ENCODE data around the gene SH3TC1. TPM values are rescaled to one million over a fixed set of nuclear protein-coding genes. Genes with fewer than 3 reads are reported as not detected.

The SH3TC1 gene
- total RNA-seq, 1 donor from 2014 or later, result 1.2 TPM

DNA sequence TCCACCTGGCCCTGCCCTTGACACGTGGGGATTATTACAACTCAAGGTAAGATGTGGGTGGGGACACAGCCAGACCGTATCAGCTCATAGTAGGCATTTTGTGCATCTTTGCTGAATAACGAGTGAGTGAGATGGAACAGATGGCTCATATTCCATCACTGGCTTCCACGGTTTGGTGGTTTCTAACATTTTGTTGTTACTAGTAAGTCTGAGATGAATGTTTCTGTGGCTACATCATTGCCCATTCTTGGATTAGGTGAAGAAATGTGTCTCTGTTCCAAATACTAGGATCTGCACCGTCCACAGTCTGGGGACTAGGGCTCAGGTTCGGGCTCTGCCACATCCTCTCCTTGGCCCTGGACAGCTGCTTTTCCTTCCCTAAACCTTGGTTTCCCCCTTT lies 44.0 kb upstream of the SH3TC1 start:
- Mint-ChIP-seq H3K9me3 (ENCODE audit: unreplicated experiment) (peaks cover 2% of the 10 kb centered on the region), H3K36me3 (ENCODE audit: low read depth, unreplicated experiment) (no peaks in the 10 kb centered on the region), H3K4me3 (ENCODE audit: unreplicated experiment) (no peak overlapping the region), H3K27ac (ENCODE audit: unreplicated experiment) (no peak overlapping the region), H3K27me3 (ENCODE audit: low read depth, unreplicated experiment) (peaks cover 56% of the 10 kb centered on the region), H3K4me1 (ENCODE audit: low read depth, unreplicated experiment) (no peaks in the 10 kb centered on the region)
- H3K4me2 ChIP-seq (ENCODE audit: low read length), result no peak overlapping the region
- H3K9me3 ChIP-seq (ENCODE audit: insufficient read depth, low read depth, low read length), result no peaks in the 10 kb centered on the region
- H3K27ac ChIP-seq (ENCODE audit: low read depth, low read length), result no peak overlapping the region
- peaks cover 32% of the 10 kb centered on the region for H3K27me3 ChIP-seq (ENCODE audit: insufficient read depth, low read length)
- H4K20me1 ChIP-seq (ENCODE audit: insufficient read depth, low read length), result no peaks in the 10 kb centered on the region
- DNase-seq (ENCODE audit: low read depth) (peak; percentile 47), FAIRE-seq (no peak)
- H3K9ac ChIP-seq (ENCODE audit: low read length), result no peak overlapping the region
- no peak for TF ChIP-seq EZH2 (IDR thresholded peaks at IDR 0.05; ENCODE audit: insufficient read depth, low read length)
- TF ChIP-seq, protein P1, sequence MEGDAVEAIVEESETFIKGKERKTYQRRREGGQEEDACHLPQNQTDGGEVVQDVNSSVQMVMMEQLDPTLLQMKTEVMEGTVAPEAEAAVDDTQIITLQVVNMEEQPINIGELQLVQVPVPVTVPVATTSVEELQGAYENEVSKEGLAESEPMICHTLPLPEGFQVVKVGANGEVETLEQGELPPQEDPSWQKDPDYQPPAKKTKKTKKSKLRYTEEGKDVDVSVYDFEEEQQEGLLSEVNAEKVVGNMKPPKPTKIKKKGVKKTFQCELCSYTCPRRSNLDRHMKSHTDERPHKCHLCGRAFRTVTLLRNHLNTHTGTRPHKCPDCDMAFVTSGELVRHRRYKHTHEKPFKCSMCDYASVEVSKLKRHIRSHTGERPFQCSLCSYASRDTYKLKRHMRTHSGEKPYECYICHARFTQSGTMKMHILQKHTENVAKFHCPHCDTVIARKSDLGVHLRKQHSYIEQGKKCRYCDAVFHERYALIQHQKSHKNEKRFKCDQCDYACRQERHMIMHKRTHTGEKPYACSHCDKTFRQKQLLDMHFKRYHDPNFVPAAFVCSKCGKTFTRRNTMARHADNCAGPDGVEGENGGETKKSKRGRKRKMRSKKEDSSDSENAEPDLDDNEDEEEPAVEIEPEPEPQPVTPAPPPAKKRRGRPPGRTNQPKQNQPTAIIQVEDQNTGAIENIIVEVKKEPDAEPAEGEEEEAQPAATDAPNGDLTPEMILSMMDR (IDR thresholded peaks at IDR 0.05; ENCODE audit: insufficient read depth, low read depth, low read length), result no peak
- H2AFZ ChIP-seq (ENCODE audit: low read depth, low read length), result no peak overlapping the region
- H3K79me2 ChIP-seq (ENCODE audit: insufficient read depth, low read length), result no peaks in the 10 kb centered on the region
- peaks cover 4% of the 10 kb centered on the region for H3K4me1 ChIP-seq (ENCODE audit: insufficient read depth, low read length)
- H3K4me3 ChIP-seq (ENCODE audit: insufficient read depth, low read depth, low read length), result no peak overlapping the region
- H3K36me3 ChIP-seq (ENCODE audit: insufficient read depth, low read length), result no peaks in the 10 kb centered on the region

DNA sequence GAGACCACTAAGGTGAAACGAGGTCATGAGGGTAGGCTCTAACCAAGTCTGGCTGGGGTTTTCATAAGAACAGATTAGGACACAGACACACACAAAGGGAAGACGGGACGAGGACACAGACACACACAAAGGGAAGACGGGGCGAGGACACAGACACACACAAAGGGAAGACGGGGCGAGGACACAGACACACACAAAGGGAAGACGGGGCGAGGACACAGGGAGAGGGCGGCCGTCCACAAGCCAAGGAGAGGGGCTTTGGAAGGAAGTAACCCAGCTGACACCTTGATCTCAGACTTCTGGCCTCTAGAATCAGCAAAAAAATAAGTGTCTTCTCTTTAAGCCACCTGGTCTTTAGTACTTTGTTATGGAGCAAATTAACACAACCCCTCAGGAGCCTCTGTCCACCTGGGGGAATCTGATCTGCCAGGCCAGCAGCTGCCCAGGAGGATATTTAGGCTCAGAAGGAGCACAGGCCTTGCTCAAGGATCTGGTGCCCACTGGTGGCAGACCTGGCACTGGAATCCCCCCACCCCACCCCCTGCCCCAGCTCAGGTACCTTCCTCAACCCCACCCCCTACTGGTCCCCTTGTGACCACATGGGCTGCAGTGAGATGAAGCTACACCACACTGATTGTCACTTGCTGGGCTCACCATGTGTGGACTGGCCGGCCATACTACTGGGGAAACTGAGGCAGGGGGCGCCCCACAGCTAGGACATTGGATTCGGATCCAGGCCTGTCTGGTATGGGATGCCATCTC lies 43.2 kb upstream of the SH3TC1 start:
- no peaks in the 10 kb centered on the region for H3K9me3 ChIP-seq (ENCODE audit: insufficient read depth, low read depth, low read length)
- Mint-ChIP-seq H3K27ac (ENCODE audit: unreplicated experiment) (no peak overlapping the region), H3K9me3 (ENCODE audit: unreplicated experiment) (peaks cover 2% of the 10 kb centered on the region), H3K27me3 (ENCODE audit: low read depth, unreplicated experiment) (peaks cover 57% of the 10 kb centered on the region), H3K4me3 (ENCODE audit: unreplicated experiment) (peak overlapping the region; percentile 34), H3K4me1 (ENCODE audit: low read depth, unreplicated experiment) (no peaks in the 10 kb centered on the region), H3K36me3 (ENCODE audit: low read depth, unreplicated experiment) (no peaks in the 10 kb centered on the region)
- no peaks in the 10 kb centered on the region for H3K36me3 ChIP-seq (ENCODE audit: insufficient read depth, low read length)
- H4K20me1 ChIP-seq (ENCODE audit: insufficient read depth, low read length), result no peaks in the 10 kb centered on the region
- no peak overlapping the region for H3K9ac ChIP-seq (ENCODE audit: low read length)
- FAIRE-seq (no peak), DNase-seq (ENCODE audit: low read depth) (no peak)
- TF ChIP-seq, protein P1 (IDR thresholded peaks at IDR 0.05; ENCODE audit: insufficient read depth, low read depth, low read length), result no peak
- no peak for TF ChIP-seq EZH2 (IDR thresholded peaks at IDR 0.05; ENCODE audit: insufficient read depth, low read length)
- peaks cover 4% of the 10 kb centered on the region for H3K4me1 ChIP-seq (ENCODE audit: insufficient read depth, low read length)
- no peak overlapping the region for H3K4me3 ChIP-seq (ENCODE audit: insufficient read depth, low read depth, low read length)
- H3K4me2 ChIP-seq (ENCODE audit: low read length), result no peak overlapping the region
- H2AFZ ChIP-seq (ENCODE audit: low read depth, low read length), result no peak overlapping the region
- peaks cover 27% of the 10 kb centered on the region for H3K27me3 ChIP-seq (ENCODE audit: insufficient read depth, low read length)
- H3K79me2 ChIP-seq (ENCODE audit: insufficient read depth, low read length), result no peaks in the 10 kb centered on the region
- no peak overlapping the region for H3K27ac ChIP-seq (ENCODE audit: low read depth, low read length)

DNA sequence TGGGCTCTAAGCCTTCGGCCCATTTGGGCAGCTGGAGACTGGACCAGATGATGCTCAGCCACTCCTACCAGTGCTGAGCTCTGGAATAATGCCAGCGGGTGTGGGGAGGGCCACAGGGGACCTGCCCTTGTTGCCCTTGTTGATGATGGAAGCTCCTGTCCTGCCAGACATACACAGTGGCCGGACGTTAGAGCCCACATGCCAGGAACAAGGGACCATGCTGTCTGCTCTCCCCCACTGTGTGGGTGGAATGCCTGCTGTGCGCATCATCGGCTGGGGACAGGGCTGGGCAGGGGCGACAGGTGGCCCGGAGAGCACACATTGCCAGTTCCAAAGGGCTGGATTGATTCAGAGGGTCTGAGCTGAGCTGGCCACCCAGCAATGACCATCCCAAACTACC lies 42.5 kb upstream of the SH3TC1 start:
- peaks cover 59% of the 10 kb centered on the region for H3K27me3 Mint-ChIP-seq (ENCODE audit: low read depth, unreplicated experiment)
- H3K4me1 Mint-ChIP-seq (ENCODE audit: low read depth, unreplicated experiment), result no peaks in the 10 kb centered on the region
- no peak for FAIRE-seq
- Histone ChIP-seq H3K9me3 (ENCODE audit: insufficient read depth, low read depth, low read length) (no peaks in the 10 kb centered on the region), H4K20me1 (ENCODE audit: insufficient read depth, low read length) (no peaks in the 10 kb centered on the region), H3K36me3 (ENCODE audit: insufficient read depth, low read length) (no peaks in the 10 kb centered on the region), H3K4me1 (ENCODE audit: insufficient read depth, low read length) (peaks cover 4% of the 10 kb centered on the region), H3K79me2 (ENCODE audit: insufficient read depth, low read length) (no peaks in the 10 kb centered on the region), H3K27ac (ENCODE audit: low read depth, low read length) (no peak overlapping the region), H3K9ac (ENCODE audit: low read length) (no peak overlapping the region), H3K4me2 (ENCODE audit: low read length) (no peak overlapping the region), H2AFZ (ENCODE audit: low read depth, low read length) (no peak overlapping the region), H3K4me3 (ENCODE audit: insufficient read depth, low read depth, low read length) (no peak overlapping the region), H3K27me3 (ENCODE audit: insufficient read depth, low read length) (peaks cover 27% of the 10 kb centered on the region)
- no peak overlapping the region for H3K27ac Mint-ChIP-seq (ENCODE audit: unreplicated experiment)
- TF ChIP-seq, protein P1 (IDR thresholded peaks at IDR 0.05; ENCODE audit: insufficient read depth, low read depth, low read length), result no peak
- no peak for TF ChIP-seq EZH2 (IDR thresholded peaks at IDR 0.05; ENCODE audit: insufficient read depth, low read length)
- H3K9me3 Mint-ChIP-seq (ENCODE audit: unreplicated experiment), result peaks cover 2% of the 10 kb centered on the region
- no peak overlapping the region for H3K4me3 Mint-ChIP-seq (ENCODE audit: unreplicated experiment)
- H3K36me3 Mint-ChIP-seq (ENCODE audit: low read depth, unreplicated experiment), result no peaks in the 10 kb centered on the region
- DNase-seq (ENCODE audit: low read depth), result no peak
